H9 (cell line): ENCODE measurements around the gene NCEH1. TPM values are rescaled to one million over a fixed set of nuclear protein-coding genes. Genes with fewer than 3 reads are reported as not detected.

Source experiments
- DNase-seq: peaks from one replicate; pipeline ENCODE4 v3.0.0-alpha.2; 2017
- H2AFZ ChIP-seq: one replicate; pipeline ENCODE4 v1.6.1; 2013; ENCODE audit warnings: mild to moderate bottlenecking, low read length, control low read depth, moderate library complexity
- H2AK5ac ChIP-seq: 2 replicates; pipeline ENCODE4 v1.6.1; 2013; ENCODE audit warnings: low read length, control low read depth, mixed read lengths; ENCODE audit not compliant: insufficient read length
- H2BK120ac ChIP-seq: one replicate; pipeline ENCODE4 v1.6.1; 2013; ENCODE audit warnings: low read depth, mild to moderate bottlenecking, low read length, control low read depth, inconsistent platforms; ENCODE audit not compliant: poor library complexity, severe bottlenecking
- H2BK12ac ChIP-seq: 2 replicates; pipeline ENCODE4 v1.6.1; 2013; ENCODE audit warnings: low read length, control low read depth, mixed read lengths, low read depth; ENCODE audit not compliant: insufficient read length
- H2BK15ac ChIP-seq: 2 replicates; pipeline ENCODE4 v1.6.1; 2013; ENCODE audit warnings: low read depth, low read length, control low read depth
- H2BK20ac ChIP-seq: one replicate; pipeline ENCODE4 v1.6.1; 2013; ENCODE audit warnings: low read depth, mild to moderate bottlenecking, low read length, control low read depth, inconsistent platforms; ENCODE audit not compliant: poor library complexity, severe bottlenecking
- H2BK5ac ChIP-seq: 2 replicates; pipeline ENCODE4 v1.6.1; 2013; ENCODE audit warnings: low read length, control low read depth, mixed read lengths; ENCODE audit not compliant: insufficient read length
- H3K14ac ChIP-seq: 2 replicates; pipeline ENCODE4 v1.6.1; 2013; ENCODE audit warnings: low read length, control low read depth; ENCODE audit not compliant: insufficient read depth
- H3K18ac ChIP-seq: 2 replicates; pipeline ENCODE4 v1.6.1; 2013; ENCODE audit warnings: low read depth, mild to moderate bottlenecking, mixed read lengths, low read length, control low read depth; ENCODE audit not compliant: insufficient read length
- H3K23ac ChIP-seq: 2 replicates; pipeline ENCODE4 v1.6.1; 2013; ENCODE audit warnings: low read length, control low read depth, mixed read lengths, low read depth; ENCODE audit not compliant: insufficient read length
- H3K23me2 ChIP-seq: 2 replicates; pipeline ENCODE4 v1.6.1; 2013; ENCODE audit warnings: low read depth, mild to moderate bottlenecking, mixed read lengths, low read length, control low read depth; ENCODE audit not compliant: insufficient read length, poor library complexity, severe bottlenecking
- H3K27ac ChIP-seq: 2 replicates; pipeline ENCODE4 v1.5.1; 2013; ENCODE audit warnings: low read length, control low read depth, mixed read lengths, low read depth; ENCODE audit not compliant: insufficient read length
- H3K27me3 ChIP-seq: 2 replicates; pipeline ENCODE4 v1.6.1; 2013; ENCODE audit warnings: low read length, control low read depth, inconsistent platforms; ENCODE audit not compliant: insufficient read depth
- H3K4ac ChIP-seq: 2 replicates; pipeline ENCODE4 v1.6.1; 2013; ENCODE audit warnings: low read depth, mild to moderate bottlenecking, control low read depth, inconsistent platforms, low read length, moderate library complexity
- H3K4me1 ChIP-seq: 2 replicates; pipeline ENCODE4 v1.6.1; 2013; ENCODE audit warnings: low read length, control low read depth, inconsistent platforms; ENCODE audit not compliant: insufficient read depth
- H3K4me2 ChIP-seq: 2 replicates; pipeline ENCODE4 v1.6.1; 2013; ENCODE audit warnings: low read length, control low read depth, mixed read lengths; ENCODE audit not compliant: insufficient read length, insufficient read depth
- H3K56ac ChIP-seq: 2 replicates; pipeline ENCODE4 v1.6.1; 2013; ENCODE audit warnings: low read depth, mild to moderate bottlenecking, mixed read lengths, low read length, control low read depth; ENCODE audit not compliant: insufficient read length
- H3K79me1 ChIP-seq: 2 replicates; pipeline ENCODE4 v1.6.1; 2013; ENCODE audit warnings: low read depth, mild to moderate bottlenecking, moderate library complexity, low read length, control low read depth, inconsistent platforms; ENCODE audit not compliant: insufficient read depth, poor library complexity, severe bottlenecking
- H3K79me2 ChIP-seq: 2 replicates; pipeline ENCODE4 v1.6.1; 2013; ENCODE audit warnings: low read length, control low read depth, inconsistent platforms; ENCODE audit not compliant: insufficient read depth
- H3K9ac ChIP-seq: 2 replicates; pipeline ENCODE4 v1.6.1; 2013; ENCODE audit warnings: low read length, control low read depth, mixed read lengths; ENCODE audit not compliant: insufficient read length; ENCODE audit errors: extremely low read depth
- H3K9me3 ChIP-seq: one replicate; pipeline ENCODE4 v1.6.1; 2013; ENCODE audit warnings: low read depth, low read length, inconsistent platforms; ENCODE audit not compliant: control insufficient read depth
- H3T11ph ChIP-seq: one replicate; pipeline ENCODE4 v1.6.1; 2013; ENCODE audit warnings: mild to moderate bottlenecking, low read length, control low read depth, inconsistent platforms
- H4K20me1 ChIP-seq: one replicate; pipeline ENCODE4 v1.6.1; 2013; ENCODE audit not compliant: control insufficient read depth, insufficient read length, insufficient read depth
- H4K5ac ChIP-seq: 2 replicates; pipeline ENCODE4 v1.6.1; 2013; ENCODE audit warnings: low read depth, mild to moderate bottlenecking, mixed read lengths, low read length, control low read depth; ENCODE audit not compliant: insufficient read length
- H4K8ac ChIP-seq: replicated peaks from 2 replicates; pipeline ENCODE4 v1.6.1; 2013; ENCODE audit warnings: low read length, control low read depth, mixed read lengths, low read depth; ENCODE audit not compliant: insufficient read length
- H4K91ac ChIP-seq: 2 replicates; pipeline ENCODE4 v1.6.1; 2013; ENCODE audit warnings: low read depth, mild to moderate bottlenecking, moderate library complexity, mixed read lengths, low read length, control low read depth; ENCODE audit not compliant: insufficient read length
- H3K27ac Mint-ChIP-seq, 3 experiments: 2 replicates in 2 of 3; 3 replicates in 1 of 3; pipeline ENCODE4 v1.8.0; 2020 to 2021; ENCODE audit warnings: mixed read lengths in 3 of 3, mild to moderate bottlenecking in 1 of 3, moderate library complexity in 1 of 3
- H3K27me3 Mint-ChIP-seq: 2 replicates; pipeline ENCODE4 v1.8.0; 2021; ENCODE audit warnings: low read depth, mild to moderate bottlenecking, moderate library complexity, mixed read lengths
- H3K36me3 Mint-ChIP-seq, 3 experiments: 2 replicates in 2 of 3; 3 replicates in 1 of 3; pipeline ENCODE4 v1.8.0; 2020 to 2021; ENCODE audit warnings: low read depth in 3 of 3, mixed read lengths in 3 of 3; ENCODE audit not compliant: insufficient read depth in 1 of 3
- H3K4me1 Mint-ChIP-seq, 2 experiments: 2 replicates each; pipeline ENCODE4 v1.8.0; 2020; ENCODE audit warnings: mixed read lengths in 2 of 2
- H3K4me3 Mint-ChIP-seq, 2 experiments: 2 replicates in 1 of 2; 3 replicates in 1 of 2; pipeline ENCODE4 v1.8.0; 2020 to 2021; ENCODE audit warnings: mild to moderate bottlenecking in 2 of 2, mixed read lengths in 2 of 2, moderate library complexity in 1 of 2
- H3K9me3 Mint-ChIP-seq, 2 experiments: 2 replicates in 1 of 2; 3 replicates in 1 of 2; pipeline ENCODE4 v1.8.0; 2020; ENCODE audit warnings: mild to moderate bottlenecking in 2 of 2, mixed read lengths in 2 of 2, moderate library complexity in 1 of 2
- WGBS: extraction: QIAGEN DNeasy Blood & Tissue Kit; methylation state at CpG from one replicate; pipeline ENCODE4 v1.1.7; 2013; ENCODE audit warnings: missing lambda C conversion rate, low lambda C conversion rate, mixed read lengths; ENCODE audit not compliant: insufficient read length; ENCODE audit errors: extremely low coverage; 5-methylcytosine and 5-hydroxymethylcytosine counted together
- total RNA-seq: library from RNA; stranded (reverse); gene quantifications from 2 replicates; pipeline ENCODE4 v1.2.1, GENCODE V29; 2021
- TF ChIP-seq, protein P1 (sequence below): fragments of 200-600 bp; sonication (generic); conservative IDR thresholded peaks from 3 replicates; pipeline ENCODE4 v1.8.0; 2021; ENCODE audit warnings: antibody characterized with exemption, mild to moderate bottlenecking

Gene NCEH1
- total RNA-seq, 1 experiment from 2014 or later = 2.3 TPM

DNA sequence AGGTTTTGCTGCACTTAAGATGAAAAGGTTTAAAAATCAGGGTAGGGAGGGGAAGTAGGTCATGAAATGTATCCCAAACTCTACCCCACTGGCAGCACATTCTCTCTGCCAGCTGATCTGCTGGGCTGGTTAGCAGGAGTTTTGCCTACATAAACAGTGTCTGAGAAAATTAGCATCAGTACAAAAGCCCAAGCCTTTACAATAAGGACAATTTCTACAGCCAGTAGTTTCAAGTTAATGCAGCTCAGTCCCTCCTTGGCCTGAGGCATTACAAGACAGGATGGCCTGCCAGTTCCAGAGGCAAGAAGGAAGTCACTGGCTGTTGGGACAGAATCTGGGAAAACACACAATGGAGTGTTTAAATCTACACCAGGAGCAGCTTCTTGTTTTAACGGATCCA lies 32.8 kb downstream of the NCEH1 start:
- Histone ChIP-seq H2BK120ac (no peak overlapping the region), H4K5ac (no peak overlapping the region), H2BK20ac (no peak overlapping the region), H2BK15ac (no peak overlapping the region), H2AFZ (no peak overlapping the region), H3K79me2 (no peaks in the 10 kb centered on the region), H4K91ac (no peak overlapping the region), H3K27me3 (no peaks in the 10 kb centered on the region), H3K9me3 (no peaks in the 10 kb centered on the region), H4K20me1 (no peaks in the 10 kb centered on the region), H3K9ac (peak overlapping the region; percentile 22), H3K4me1 (peaks cover 10% of the 10 kb centered on the region), H3K4me2 (peak overlapping the region; percentile 27), H3T11ph (no peak overlapping the region), H4K8ac (no peak overlapping the region), H3K23ac (no peak overlapping the region), H3K4ac (no peak overlapping the region), H3K79me1 (no peaks in the 10 kb centered on the region), H3K56ac (no peak overlapping the region), H3K14ac (no peak overlapping the region), H2BK12ac (no peak overlapping the region), H2BK5ac (no peak overlapping the region), H2AK5ac (no peak overlapping the region), H3K23me2 (peaks cover 3% of the 10 kb centered on the region), H3K18ac (no peak overlapping the region), H3K27ac (no peak overlapping the region)
- TF ChIP-seq, protein P1, sequence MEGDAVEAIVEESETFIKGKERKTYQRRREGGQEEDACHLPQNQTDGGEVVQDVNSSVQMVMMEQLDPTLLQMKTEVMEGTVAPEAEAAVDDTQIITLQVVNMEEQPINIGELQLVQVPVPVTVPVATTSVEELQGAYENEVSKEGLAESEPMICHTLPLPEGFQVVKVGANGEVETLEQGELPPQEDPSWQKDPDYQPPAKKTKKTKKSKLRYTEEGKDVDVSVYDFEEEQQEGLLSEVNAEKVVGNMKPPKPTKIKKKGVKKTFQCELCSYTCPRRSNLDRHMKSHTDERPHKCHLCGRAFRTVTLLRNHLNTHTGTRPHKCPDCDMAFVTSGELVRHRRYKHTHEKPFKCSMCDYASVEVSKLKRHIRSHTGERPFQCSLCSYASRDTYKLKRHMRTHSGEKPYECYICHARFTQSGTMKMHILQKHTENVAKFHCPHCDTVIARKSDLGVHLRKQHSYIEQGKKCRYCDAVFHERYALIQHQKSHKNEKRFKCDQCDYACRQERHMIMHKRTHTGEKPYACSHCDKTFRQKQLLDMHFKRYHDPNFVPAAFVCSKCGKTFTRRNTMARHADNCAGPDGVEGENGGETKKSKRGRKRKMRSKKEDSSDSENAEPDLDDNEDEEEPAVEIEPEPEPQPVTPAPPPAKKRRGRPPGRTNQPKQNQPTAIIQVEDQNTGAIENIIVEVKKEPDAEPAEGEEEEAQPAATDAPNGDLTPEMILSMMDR = no peak
- no peak overlapping the region for H3K27ac Mint-ChIP-seq
- no peaks in the 10 kb centered on the region for H3K27me3 Mint-ChIP-seq
- no CpG with 5 or more reads among the region's 1 CpG for WGBS
- H3K36me3 Mint-ChIP-seq = peaks cover 0 to 5% (median 5%) of the 10 kb centered on the region in 3 experiments; a peak in 4 of 7 replicates
- no peak for DNase-seq
- no peaks in the 10 kb centered on the region; a peak in 1 of 5 replicates for H3K9me3 Mint-ChIP-seq
- H3K4me1 Mint-ChIP-seq = peaks cover 41 to 46% of the 10 kb centered on the region in 2 experiments
- H3K4me3 Mint-ChIP-seq = peak overlapping the region; percentile 46 to 51; a peak in 3 of 5 replicates
